HCT116 (cell line): Measurements from ENCODE around the gene SAMD4B. TPM values are rescaled to one million over a fixed set of nuclear protein-coding genes. Genes with fewer than 3 reads are reported as not detected.

Source experiments
- ATAC-seq: fragments of 200-7000 bp; cut with Tn5 transposase; 2 replicates; pipeline ENCODE4 v1.9.1; 2020; ENCODE audit warnings: mild to moderate bottlenecking, moderate library complexity
- BruUV-seq: library from RNA; stranded (reverse); fragments of 400-500 nt; replicated peaks from 2 replicates; lab custom pipeline; 2021; lab: Mats Ljungman, UMichigan
- CTCF ChIA-PET: fragments of 300-600 bp; sonication (Branson Sonifier 250); formaldehyde crosslinking; loops from one replicate; lab custom pipeline; 2021; ENCODE audit warnings: antibody characterized with exemption; lab: Charles Lee
- POLR2A ChIA-PET: fragments of 300-600, 350-600 bp; sonication (Branson Sonifier 250); formaldehyde crosslinking; loops from one replicate; lab custom pipeline; 2021; ENCODE audit warnings: antibody characterized with exemption; lab: Charles Lee
- RAD21 ChIA-PET, 2 experiments: fragments of 300-600 bp; sonication (Branson Sonifier 250); formaldehyde crosslinking; loops; one replicate each; lab custom pipeline; 2023; ENCODE audit warnings: low total read pairs in 2 of 2; ENCODE audit not compliant: uncharacterized antibody in 2 of 2, unreplicated experiment in 2 of 2, low non-redundant PET in 1 of 2; lab: Charles Lee
- DNase-seq: peaks from one replicate; pipeline ENCODE4 v3.0.0-alpha.2; 2010; ENCODE audit warnings: low read depth, low spot score
- H2AFZ ChIP-seq: fragments of 200-600 bp; shearing (Covaris generic), sonication (generic); 2 replicates; pipeline ENCODE4 v1.6.1; 2017; ENCODE audit warnings: low read depth, mixed run types, mixed read lengths, antibody characterized with exemption, low read length; ENCODE audit not compliant: poor library complexity, severe bottlenecking
- H3K27ac ChIP-seq: 2 replicates; pipeline ENCODE4 v1.5.1; 2012; ENCODE audit warnings: low read depth, low read length
- H3K27me3 ChIP-seq: fragments of 200-600 bp; sonication (generic); 2 replicates; pipeline ENCODE4 v1.6.1; 2016; ENCODE audit warnings: mixed run types, low read length, mixed read lengths; ENCODE audit not compliant: insufficient read depth
- H3K36me3 ChIP-seq, 2 experiments: fragments of 200-500 bp in 1 of 2; fragments of 200-600 bp in 1 of 2; sonication (Bioruptor generic) in 1 of 2; sonication (generic) in 1 of 2; 2 replicates each; pipeline versions ENCODE4 v1.5.1 to v1.6.1; 2014 to 2016; ENCODE audit warnings: low read length in 2 of 2, inconsistent platforms in 1 of 2, mixed read lengths in 1 of 2, mixed run types in 1 of 2; ENCODE audit not compliant: insufficient read depth in 2 of 2, control insufficient read depth in 1 of 2
- H3K4me1 ChIP-seq, 2 experiments: fragments of 200-600 bp in 1 of 2; sonication (generic) in 1 of 2; 2 replicates each; pipeline versions ENCODE4 v1.5.1 to v1.6.1; 2012 to 2017; ENCODE audit warnings: low read length in 2 of 2, inconsistent platforms in 1 of 2, mild to moderate bottlenecking in 1 of 2, mixed read lengths in 1 of 2, mixed run types in 1 of 2, moderate library complexity in 1 of 2; ENCODE audit not compliant: insufficient read depth in 2 of 2, control insufficient read depth in 1 of 2
- H3K4me2 ChIP-seq: fragments of 200-600 bp; sonication (generic); 2 replicates; pipeline ENCODE4 v1.6.1; 2017; ENCODE audit warnings: mixed run types, low read length, mixed read lengths
- H3K4me3 ChIP-seq, 2 experiments: fragments of 200-600 bp in 1 of 2; sonication (generic) in 1 of 2; replicated peaks in 1 of 2; 2 replicates each; pipeline ENCODE4 v1.5.1; 2011 to 2016; ENCODE audit warnings: low read length in 2 of 2, control low read depth in 1 of 2, low read depth in 1 of 2, mild to moderate bottlenecking in 1 of 2, mixed read lengths in 1 of 2, mixed run types in 1 of 2
- H3K79me2 ChIP-seq: fragments of 200-600 bp; sonication (generic); 2 replicates; pipeline ENCODE4 v1.6.1; 2017; ENCODE audit warnings: mild to moderate bottlenecking, mixed run types, low read length, moderate library complexity, mixed read lengths; ENCODE audit not compliant: insufficient read depth
- H3K9ac ChIP-seq: fragments of 200-600 bp; sonication (generic); 2 replicates; pipeline ENCODE4 v1.6.1; 2016; ENCODE audit warnings: low read length, mixed read lengths
- H3K9me2 ChIP-seq: fragments of 200-600 bp; sonication (generic), shearing (Covaris generic); 2 replicates; pipeline ENCODE4 v1.6.1; 2017; ENCODE audit warnings: mixed run types, mild to moderate bottlenecking, moderate library complexity; ENCODE audit not compliant: insufficient read depth
- H3K9me3 ChIP-seq, 2 experiments: fragments of 200-500 bp in 1 of 2; fragments of 200-600 bp in 1 of 2; sonication (Bioruptor generic) in 1 of 2; sonication (generic) in 1 of 2; 2 replicates each; pipeline ENCODE4 v1.6.1; 2014 to 2017; ENCODE audit warnings: low read length in 2 of 2, mixed read lengths in 2 of 2, inconsistent platforms in 1 of 2, low read depth in 1 of 2, mild to moderate bottlenecking in 1 of 2, mixed run types in 1 of 2, moderate library complexity in 1 of 2; ENCODE audit not compliant: control insufficient read depth in 1 of 2, insufficient read depth in 1 of 2
- H4K20me1 ChIP-seq: fragments of 200-600 bp; sonication (generic), shearing (Covaris generic); 2 replicates; pipeline ENCODE4 v1.6.1; 2017; ENCODE audit warnings: mixed run types, mild to moderate bottlenecking, moderate library complexity; ENCODE audit not compliant: insufficient read depth
- CBX3 ChIP-seq: IDR thresholded peaks from 2 replicates; pipeline ENCODE4 v1.6.1; 2012; ENCODE audit warnings: low read depth
- CTCF ChIP-seq, 3 experiments: fragments of 200-600 bp in 1 of 3; sonication (generic) in 1 of 3; IDR thresholded peaks in 2 of 3; conservative IDR thresholded peaks in 1 of 3; 2 replicates each; pipeline ENCODE4 v1.5.1; 2012 to 2017; ENCODE audit warnings: low read depth in 2 of 3, low read length in 2 of 3, antibody characterized with exemption in 1 of 3, borderline replicate concordance in 1 of 3, control low read depth in 1 of 3, mild to moderate bottlenecking in 1 of 3, mixed read lengths in 1 of 3, mixed run types in 1 of 3, moderate library complexity in 1 of 3; ENCODE audit not compliant: insufficient read depth in 1 of 3
- EGR1 ChIP-seq: IDR thresholded peaks from 2 replicates; pipeline ENCODE4 v1.6.1; 2012; ENCODE audit warnings: low read depth
- ELF1 ChIP-seq: IDR thresholded peaks from 2 replicates; pipeline ENCODE4 v1.6.1; 2012; ENCODE audit warnings: low read depth, borderline replicate concordance
- EZH2phosphoT487 ChIP-seq: fragments of 200-600 bp; IDR thresholded peaks from 2 replicates; pipeline ENCODE4 v1.6.1; 2018; ENCODE audit warnings: antibody characterized with exemption, borderline replicate concordance
- JUND ChIP-seq: IDR thresholded peaks from 2 replicates; pipeline ENCODE4 v1.6.1; 2012
- MAX ChIP-seq: IDR thresholded peaks from 2 replicates; pipeline ENCODE4 v1.6.1; 2012
- POLR2A ChIP-seq: IDR thresholded peaks from 2 replicates; pipeline ENCODE4 v1.7.0; 2011; ENCODE audit warnings: borderline replicate concordance; ENCODE audit not compliant: insufficient read depth, insufficient read length; ENCODE audit errors: extremely low read depth
- RAD21 ChIP-seq: IDR thresholded peaks from 2 replicates; pipeline ENCODE4 v1.6.1; 2012; ENCODE audit warnings: low read depth, mild to moderate bottlenecking
- SIN3A ChIP-seq: IDR thresholded peaks from 2 replicates; pipeline ENCODE4 v1.6.1; 2012; ENCODE audit warnings: low read depth
- SP1 ChIP-seq: IDR thresholded peaks from 2 replicates; pipeline ENCODE4 v1.6.1; 2012; ENCODE audit warnings: low read depth
- TCF7L2 ChIP-seq: IDR thresholded peaks from 2 replicates; pipeline ENCODE4 v1.7.0; 2011; ENCODE audit warnings: borderline replicate concordance, inconsistent platforms; ENCODE audit not compliant: insufficient read depth, insufficient read length; ENCODE audit errors: extremely low read depth
- YY1 ChIP-seq: IDR thresholded peaks from 2 replicates; pipeline ENCODE4 v1.6.1; 2011; ENCODE audit warnings: low read length, low read depth, moderate library complexity, mild to moderate bottlenecking; ENCODE audit not compliant: insufficient replicate concordance; ENCODE audit errors: extremely low read depth
- ZFX ChIP-seq: fragments of 450-650 bp; IDR thresholded peaks from 2 replicates; pipeline ENCODE4 v1.6.1; 2017
- intact Hi-C: fragments of 100-400 bp; cut with micrococcal nuclease; formaldehyde crosslinking; loops from 2 replicates; pipeline ENCODE4 v1.10.0; 2022
- total RNA-seq: library from RNA; stranded (reverse); gene quantifications from one replicate; pipeline ENCODE4 v1.2.1, GENCODE V29; 2021; ENCODE audit not compliant: unreplicated experiment
- TF ChIP-seq, protein P1 (sequence below): IDR thresholded peaks from 2 replicates; pipeline ENCODE4 v1.6.1; 2012; ENCODE audit warnings: low read depth

The SAMD4B gene
- total RNA-seq, 1 experiment from 2014 or later = 127 TPM

DNA sequence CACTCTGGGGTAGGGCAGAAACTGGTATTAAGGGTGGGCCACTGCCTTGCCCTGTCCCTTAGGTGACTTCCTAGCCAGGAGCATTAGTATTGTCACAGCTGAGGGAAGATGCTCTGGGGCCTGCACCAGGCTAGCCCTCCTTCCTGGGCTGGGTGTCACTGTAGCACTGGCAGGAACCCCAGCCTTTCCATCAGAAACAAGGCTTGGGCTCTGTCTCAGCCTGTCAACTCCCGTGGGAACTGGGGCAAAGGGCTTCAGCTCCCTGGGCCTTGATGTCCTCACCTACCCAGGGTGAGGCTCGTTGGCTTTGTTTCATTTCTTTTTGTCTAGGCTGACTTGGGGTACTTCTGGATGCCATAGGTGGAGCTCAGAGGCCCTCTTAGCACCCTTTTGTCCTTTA lies 30.7 kb downstream of the SAMD4B start (continued):
- TF ChIP-seq, protein P1, sequence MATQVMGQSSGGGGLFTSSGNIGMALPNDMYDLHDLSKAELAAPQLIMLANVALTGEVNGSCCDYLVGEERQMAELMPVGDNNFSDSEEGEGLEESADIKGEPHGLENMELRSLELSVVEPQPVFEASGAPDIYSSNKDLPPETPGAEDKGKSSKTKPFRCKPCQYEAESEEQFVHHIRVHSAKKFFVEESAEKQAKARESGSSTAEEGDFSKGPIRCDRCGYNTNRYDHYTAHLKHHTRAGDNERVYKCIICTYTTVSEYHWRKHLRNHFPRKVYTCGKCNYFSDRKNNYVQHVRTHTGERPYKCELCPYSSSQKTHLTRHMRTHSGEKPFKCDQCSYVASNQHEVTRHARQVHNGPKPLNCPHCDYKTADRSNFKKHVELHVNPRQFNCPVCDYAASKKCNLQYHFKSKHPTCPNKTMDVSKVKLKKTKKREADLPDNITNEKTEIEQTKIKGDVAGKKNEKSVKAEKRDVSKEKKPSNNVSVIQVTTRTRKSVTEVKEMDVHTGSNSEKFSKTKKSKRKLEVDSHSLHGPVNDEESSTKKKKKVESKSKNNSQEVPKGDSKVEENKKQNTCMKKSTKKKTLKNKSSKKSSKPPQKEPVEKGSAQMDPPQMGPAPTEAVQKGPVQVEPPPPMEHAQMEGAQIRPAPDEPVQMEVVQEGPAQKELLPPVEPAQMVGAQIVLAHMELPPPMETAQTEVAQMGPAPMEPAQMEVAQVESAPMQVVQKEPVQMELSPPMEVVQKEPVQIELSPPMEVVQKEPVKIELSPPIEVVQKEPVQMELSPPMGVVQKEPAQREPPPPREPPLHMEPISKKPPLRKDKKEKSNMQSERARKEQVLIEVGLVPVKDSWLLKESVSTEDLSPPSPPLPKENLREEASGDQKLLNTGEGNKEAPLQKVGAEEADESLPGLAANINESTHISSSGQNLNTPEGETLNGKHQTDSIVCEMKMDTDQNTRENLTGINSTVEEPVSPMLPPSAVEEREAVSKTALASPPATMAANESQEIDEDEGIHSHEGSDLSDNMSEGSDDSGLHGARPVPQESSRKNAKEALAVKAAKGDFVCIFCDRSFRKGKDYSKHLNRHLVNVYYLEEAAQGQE = no peak
- no peak for TF ChIP-seq RAD21
- no peak for TF ChIP-seq EZH2phosphoT487
- TF ChIP-seq ZFX = no peak

DNA sequence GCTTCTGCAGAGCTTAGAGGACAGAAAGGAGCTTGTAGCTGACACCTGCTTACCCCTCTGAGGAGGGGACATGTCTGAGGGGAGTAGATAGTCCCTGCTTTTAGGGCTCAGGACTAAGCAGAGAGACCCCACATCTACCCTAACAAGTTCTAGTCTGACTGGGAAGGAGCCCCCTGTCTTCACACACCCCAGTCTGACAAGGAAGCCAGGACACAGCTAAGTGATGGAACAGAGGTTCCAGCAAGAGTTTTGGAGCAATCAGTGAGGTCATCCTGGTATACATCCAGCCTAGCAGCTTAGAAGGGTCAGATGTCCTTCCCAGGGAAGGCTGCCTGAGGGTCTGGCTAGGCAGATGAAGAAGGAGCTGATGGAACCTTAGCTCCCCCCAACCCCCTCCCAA lies 33.7 kb downstream of the SAMD4B start:
- ChIA-PET CTCF (no interaction called here), POLR2A (interaction anchor here (1.1 kb wide), 1 partner anchor 15 kb away, joined by 4 read pairs; the partner anchor contains the start of genes MED29 and PAF1), RAD21 (no interaction called here)
- H3K27ac ChIP-seq = no peak overlapping the region
- no peak overlapping the region for H3K4me2 ChIP-seq
- intact Hi-C loops = no loop called here
- no peak for TF ChIP-seq MAX
- TF ChIP-seq SIN3A = no peak
- no peak for TF ChIP-seq CBX3
- TF ChIP-seq EGR1 = no peak
- no peak for TF ChIP-seq ZFX
- TF ChIP-seq JUND = no peak
- no peak for TF ChIP-seq SP1
- TF ChIP-seq YY1 = no peak
- TF ChIP-seq TCF7L2 = no peak
- TF ChIP-seq ELF1 = no peak
- TF ChIP-seq POLR2A = no peak
- no peak for TF ChIP-seq RAD21
- TF ChIP-seq, protein P1 = no peak
- no peak for TF ChIP-seq EZH2phosphoT487
- TF ChIP-seq CTCF (IDR thresholded peaks at IDR 0.05 in 2 of 3, conservative IDR thresholded peaks at IDR 0.05 in 1 of 3; ENCODE audit: borderline replicate concordance in 1 of 3, insufficient read depth in 1 of 3, low read depth in 2 of 3, low read length in 2 of 3) = no peak
- H3K79me2 ChIP-seq = no peaks in the 10 kb centered on the region
- H3K36me3 ChIP-seq = peaks cover 51 to 58% of the 10 kb centered on the region in 2 experiments
- no peak overlapping the region for H3K4me3 ChIP-seq
- H3K9me3 ChIP-seq = no peaks in the 10 kb centered on the region
- no peak overlapping the region for H3K9ac ChIP-seq
- H3K4me1 ChIP-seq = no peaks in the 10 kb centered on the region
- no peaks in the 10 kb centered on the region for H4K20me1 ChIP-seq
- ATAC-seq = no peak
- no peak overlapping the region for H2AFZ ChIP-seq
- H3K9me2 ChIP-seq = no peaks in the 10 kb centered on the region
- BruUV-seq = no TSS peak
- H3K27me3 ChIP-seq = no peaks in the 10 kb centered on the region
- DNase-seq = no peak
